ENCODE data around the gene MRPS27.

GRCh38 chr5:72237879-72238278 is 82.2 kb downstream of the MRPS27 start:
- no peak for TF ChIP-seq NR3C1 (IDR thresholded peaks at IDR 0.05)
- TF ChIP-seq CBX8 (IDR thresholded peaks at IDR 0.05), result no peak
- no peak for TF ChIP-seq HOXA7 (CRISPR knock-in tag; IDR thresholded peaks at IDR 0.05)
- no peak for TF ChIP-seq CTCF (IDR thresholded peaks at IDR 0.05)
- TF ChIP-seq POLR2A (IDR thresholded peaks at IDR 0.05; ENCODE audit: low read length), result no peak
- no peak for TF ChIP-seq HDAC2 (IDR thresholded peaks at IDR 0.05)
- TF ChIP-seq NFE2L2 (conservative IDR thresholded peaks at IDR 0.05; ENCODE audit: low read length), result no peak
- no peak for TF ChIP-seq JUNB (IDR thresholded peaks at IDR 0.05)
- TF ChIP-seq USF2 (IDR thresholded peaks at IDR 0.05), result no peak
- TF ChIP-seq EP300 (IDR thresholded peaks at IDR 0.05), result no peak
- TF ChIP-seq PBX3 (IDR thresholded peaks at IDR 0.05), result no peak
